Natural killer cell (primary cell): Measurements from ENCODE around the gene ACO2. TPM values are rescaled to one million over a fixed set of nuclear protein-coding genes. Genes with fewer than 3 reads are reported as not detected.
A peak's percentile ranks its signal among the peaks of the same experiment; 100 is the strongest.

Source experiments
- ATAC-seq, 3 donors: fragments of 150-1000 bp in 2 of 3; fragments of 200-7000 bp in 1 of 3; cut with Tn5 transposase; 1 replicate in 1 of 3; 2 replicates in 2 of 3; pipeline ENCODE4 v1.10.0; 2021; ENCODE audit warnings: mild to moderate bottlenecking in 2 of 3, moderate library complexity in 2 of 3
- DNase-seq, 2 donors: peaks; one replicate each; pipeline versions ENCODE4 v3.0.0 to v3.0.0-alpha.2; 2013 to 2021; ENCODE audit warnings: mixed read lengths in 1 of 2
- H3K27ac ChIP-seq: one replicate; pipeline ENCODE4 v1.5.1; 2013; ENCODE audit warnings: mild to moderate bottlenecking, low read length
- H3K27me3 ChIP-seq: one replicate; pipeline ENCODE4 v1.6.1; 2013; ENCODE audit warnings: low read length; ENCODE audit not compliant: control insufficient read depth, insufficient read depth
- H3K36me3 ChIP-seq: one replicate; pipeline ENCODE4 v1.6.1; 2013; ENCODE audit warnings: low read length; ENCODE audit not compliant: control insufficient read depth, insufficient read depth
- H3K4me1 ChIP-seq: one replicate; pipeline ENCODE4 v1.6.1; 2013; ENCODE audit warnings: low read length; ENCODE audit not compliant: control insufficient read depth, insufficient read depth
- H3K4me3 ChIP-seq: one replicate; pipeline ENCODE4 v1.5.1; 2013; ENCODE audit warnings: low read length
- H3K9me3 ChIP-seq: one replicate; pipeline ENCODE4 v1.6.1; 2013; ENCODE audit warnings: low read length; ENCODE audit not compliant: control insufficient read depth, insufficient read depth
- H3K27ac Mint-ChIP-seq, 2 donors: one replicate each; pipeline ENCODE4 v1.8.0; 2022; ENCODE audit warnings: mild to moderate bottlenecking in 2 of 2, mixed read lengths in 2 of 2, moderate library complexity in 1 of 2
- H3K27me3 Mint-ChIP-seq, 2 donors: one replicate each; pipeline ENCODE4 v1.8.0; 2022; ENCODE audit warnings: low read depth in 2 of 2, mixed read lengths in 2 of 2
- H3K36me3 Mint-ChIP-seq: one replicate; pipeline ENCODE4 v1.8.0; 2022; ENCODE audit warnings: mixed read lengths
- H3K4me1 Mint-ChIP-seq, 2 donors: one replicate each; pipeline ENCODE4 v1.8.0; 2022; ENCODE audit warnings: mixed read lengths in 2 of 2
- H3K4me3 Mint-ChIP-seq: one replicate; pipeline ENCODE4 v1.8.0; 2022; ENCODE audit warnings: mild to moderate bottlenecking, moderate library complexity, mixed read lengths
- H3K9me3 Mint-ChIP-seq, 2 donors: one replicate each; pipeline ENCODE4 v1.8.0; 2022; ENCODE audit warnings: mixed read lengths in 2 of 2
- WGBS: methylation state at CpG from one replicate; pipeline ENCODE4 v1.1.7; 2013; ENCODE audit warnings: missing lambda C conversion rate; ENCODE audit not compliant: insufficient coverage; 5-methylcytosine and 5-hydroxymethylcytosine counted together
- intact Hi-C: fragments of 100-400 bp; cut with micrococcal nuclease; formaldehyde crosslinking; loops from one replicate; pipeline ENCODE4 v1.14.2; 2022
- total RNA-seq, 4 donors: library from RNA; stranded (reverse); fragments of 120-200 nt in 1 of 4; gene quantifications; one replicate each; pipeline versions ENCODE4 v1.2.3 to v1.2.4, GENCODE V29; 2013 to 2022
- TF ChIP-seq, protein P1 (sequence below): fragments of 200-600 bp; IDR thresholded peaks from one replicate; pipeline ENCODE4 v1.8.0; 2022; ENCODE audit warnings: antibody characterized with exemption

The ACO2 gene
- total RNA-seq, 3 donors from 2014 or later (not counting 1 experiment from before 2014, with no cell fraction given), result 77.9 to 99.8 (median 89.5) TPM

DNA sequence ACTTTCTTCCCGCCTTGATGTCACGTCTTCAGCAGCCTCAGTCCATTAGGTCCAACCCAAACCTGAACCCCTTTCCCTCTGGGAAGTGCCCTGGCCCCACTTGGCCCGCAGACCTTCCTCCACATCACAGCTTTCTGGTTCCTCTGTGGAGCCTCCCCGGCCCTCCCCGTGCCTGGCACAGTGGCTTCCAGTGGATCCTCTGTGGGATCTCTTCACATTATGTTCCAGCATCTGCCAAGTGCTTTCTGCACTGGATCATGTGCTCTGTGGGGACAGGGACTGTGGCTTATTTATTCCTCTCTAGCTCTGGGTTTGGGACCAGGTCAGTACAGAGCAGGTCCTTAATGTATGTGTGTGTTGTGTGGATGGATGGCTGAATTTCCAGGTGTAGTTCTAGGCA, 44.5 kb downstream of the ACO2 start:
- Histone ChIP-seq H3K4me3 (no peak overlapping the region), H3K36me3 (peaks cover 76% of the 10 kb centered on the region), H3K27me3 (no peaks in the 10 kb centered on the region), H3K9me3 (no peaks in the 10 kb centered on the region), H3K4me1 (no peaks in the 10 kb centered on the region), H3K27ac (no peak overlapping the region)
- WGBS, result 95% methylated on average over 5 of the region's 5 CpGs
- ATAC-seq (no peak), DNase-seq (no peak)
- intact Hi-C loops, result no loop called here
- H3K4me1 Mint-ChIP-seq, result peaks cover 0 to 6% of the 10 kb centered on the region in 2 donors
- peak overlapping the region in 1 of 2 donors; percentile 59 for H3K27ac Mint-ChIP-seq
- no peaks in the 10 kb centered on the region for H3K27me3 Mint-ChIP-seq
- TF ChIP-seq, protein P1, sequence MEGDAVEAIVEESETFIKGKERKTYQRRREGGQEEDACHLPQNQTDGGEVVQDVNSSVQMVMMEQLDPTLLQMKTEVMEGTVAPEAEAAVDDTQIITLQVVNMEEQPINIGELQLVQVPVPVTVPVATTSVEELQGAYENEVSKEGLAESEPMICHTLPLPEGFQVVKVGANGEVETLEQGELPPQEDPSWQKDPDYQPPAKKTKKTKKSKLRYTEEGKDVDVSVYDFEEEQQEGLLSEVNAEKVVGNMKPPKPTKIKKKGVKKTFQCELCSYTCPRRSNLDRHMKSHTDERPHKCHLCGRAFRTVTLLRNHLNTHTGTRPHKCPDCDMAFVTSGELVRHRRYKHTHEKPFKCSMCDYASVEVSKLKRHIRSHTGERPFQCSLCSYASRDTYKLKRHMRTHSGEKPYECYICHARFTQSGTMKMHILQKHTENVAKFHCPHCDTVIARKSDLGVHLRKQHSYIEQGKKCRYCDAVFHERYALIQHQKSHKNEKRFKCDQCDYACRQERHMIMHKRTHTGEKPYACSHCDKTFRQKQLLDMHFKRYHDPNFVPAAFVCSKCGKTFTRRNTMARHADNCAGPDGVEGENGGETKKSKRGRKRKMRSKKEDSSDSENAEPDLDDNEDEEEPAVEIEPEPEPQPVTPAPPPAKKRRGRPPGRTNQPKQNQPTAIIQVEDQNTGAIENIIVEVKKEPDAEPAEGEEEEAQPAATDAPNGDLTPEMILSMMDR, result no peak
- H3K4me3 Mint-ChIP-seq, result no peak overlapping the region
- H3K36me3 Mint-ChIP-seq, result peaks cover 9% of the 10 kb centered on the region
- no peaks in the 10 kb centered on the region for H3K9me3 Mint-ChIP-seq

- TF ChIP-seq, protein P1, result no peak
- Histone ChIP-seq H3K36me3 (peaks cover 59% of the 10 kb centered on the region), H3K27me3 (no peaks in the 10 kb centered on the region), H3K4me1 (no peaks in the 10 kb centered on the region), H3K9me3 (no peaks in the 10 kb centered on the region), H3K27ac (no peak overlapping the region), H3K4me3 (no peak overlapping the region)
- H3K4me1 Mint-ChIP-seq, result no peaks in the 10 kb centered on the region
- no peak overlapping the region for H3K4me3 Mint-ChIP-seq
- WGBS, result 96% methylated on average over 8 of the region's 8 CpGs
- ATAC-seq (no peak), DNase-seq (no peak)
- no peak overlapping the region for H3K27ac Mint-ChIP-seq
- intact Hi-C loops, result no loop called here
- no peaks in the 10 kb centered on the region for H3K27me3 Mint-ChIP-seq
- H3K9me3 Mint-ChIP-seq, result no peaks in the 10 kb centered on the region
- H3K36me3 Mint-ChIP-seq, result peaks cover 9% of the 10 kb centered on the region
Observed at GRCh38 chr22:41516462-41516861, 47.5 kb downstream of the ACO2 start.

DNA sequence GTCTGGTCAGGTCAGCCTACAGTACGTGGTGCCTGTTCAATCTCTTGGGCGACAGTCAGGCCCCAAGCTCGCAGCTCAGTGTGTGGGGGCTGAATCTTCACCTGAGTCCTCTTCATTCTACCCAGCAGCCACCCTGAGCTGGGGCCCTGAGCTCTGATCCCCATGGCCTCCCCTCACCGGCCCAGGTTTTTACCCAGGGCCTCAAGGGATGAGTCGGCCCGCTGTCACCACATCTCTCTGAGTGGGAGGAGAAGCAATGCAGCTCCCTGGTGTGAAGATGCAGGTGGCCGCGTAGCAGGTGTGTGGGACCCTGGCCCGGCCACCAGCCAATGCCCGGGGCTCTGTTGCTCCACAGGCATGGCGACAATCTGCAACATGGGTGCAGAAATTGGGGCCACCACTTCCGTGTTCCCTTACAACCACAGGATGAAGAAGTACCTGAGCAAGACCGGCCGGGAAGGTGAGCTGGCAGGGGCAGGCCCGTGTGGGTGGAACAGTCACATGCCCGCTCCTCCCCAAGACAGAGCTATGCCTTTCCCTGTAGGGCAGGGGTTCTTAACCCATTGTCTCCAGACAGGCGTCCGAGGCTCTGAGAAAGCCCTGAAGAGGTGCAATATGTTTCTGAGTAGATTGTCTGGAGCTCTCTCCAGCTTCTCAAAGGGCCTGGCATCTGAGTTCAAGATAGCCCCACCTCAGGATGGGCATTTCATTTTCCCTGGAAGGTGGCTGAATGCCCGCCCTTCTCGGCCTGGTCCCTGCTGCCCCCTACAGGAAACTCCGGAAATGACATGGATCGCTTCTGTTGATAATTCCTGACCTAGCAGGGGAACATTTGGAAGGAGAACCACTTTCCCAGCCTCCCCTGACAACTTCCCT, 48.5 kb downstream of the ACO2 start:
- Histone ChIP-seq H3K4me3 (no peak overlapping the region), H3K27ac (no peak overlapping the region), H3K4me1 (no peaks in the 10 kb centered on the region), H3K36me3 (peaks cover 50% of the 10 kb centered on the region), H3K9me3 (no peaks in the 10 kb centered on the region), H3K27me3 (no peaks in the 10 kb centered on the region)
- Mint-ChIP-seq H3K4me1 (no peaks in the 10 kb centered on the region), H3K4me3 (no peak overlapping the region), H3K9me3 (no peaks in the 10 kb centered on the region), H3K27me3 (no peaks in the 10 kb centered on the region), H3K27ac (no peak overlapping the region), H3K36me3 (peaks cover 4% of the 10 kb centered on the region)
- TF ChIP-seq, protein P1, result peak; percentile 61
- intact Hi-C loops, result no loop called here
- DNase-seq (peak in 1 of 2 donors; percentile 59), ATAC-seq (no peak)
- WGBS, result 84% methylated on average over 22 of the region's 22 CpGs

GRCh38 chr22:41518048-41518347, 49.1 kb downstream of the ACO2 start:
- no peaks in the 10 kb centered on the region for H3K27me3 Mint-ChIP-seq
- no peaks in the 10 kb centered on the region for H3K4me1 Mint-ChIP-seq
- TF ChIP-seq, protein P1, result no peak
- no peaks in the 10 kb centered on the region for H3K27me3 ChIP-seq
- no peak overlapping the region for H3K4me3 ChIP-seq
- no peaks in the 10 kb centered on the region for H3K36me3 Mint-ChIP-seq
- H3K9me3 Mint-ChIP-seq, result no peaks in the 10 kb centered on the region
- peaks cover 46% of the 10 kb centered on the region for H3K36me3 ChIP-seq
- WGBS, result 98% methylated on average over 7 of the region's 7 CpGs
- intact Hi-C loops, result no loop called here
- no peaks in the 10 kb centered on the region for H3K4me1 ChIP-seq
- H3K9me3 ChIP-seq, result no peaks in the 10 kb centered on the region
- no peak for DNase-seq
- no peak for ATAC-seq
- H3K27ac Mint-ChIP-seq, result no peak overlapping the region
- H3K27ac ChIP-seq, result no peak overlapping the region
- no peak overlapping the region for H3K4me3 Mint-ChIP-seq
